SK-N-SH treated with all-trans-retinoic acid at 6 μM for 48 hours (cell line): ENCODE data around the gene GNS.

Source experiments
- ARNTL ChIP-seq: fragments of 450-650 bp; formaldehyde crosslinking; IDR thresholded peaks from 2 replicates; pipeline ENCODE4 v1.5.0; 2020; ENCODE audit warnings: low read depth, mild to moderate bottlenecking, moderate library complexity, borderline replicate concordance
- CSDC2 ChIP-seq: fragments of 250-450 bp; sonication (Bioruptor Pico); IDR thresholded peaks from 2 replicates; pipeline ENCODE4 v1.5.0; 2020; ENCODE audit warnings: mild to moderate bottlenecking, moderate library complexity
- ESRRG ChIP-seq: fragments of 250-450 bp; sonication (Bioruptor Pico); IDR thresholded peaks from 2 replicates; pipeline ENCODE4 v1.6.1; 2021; ENCODE audit warnings: mild to moderate bottlenecking
- OSR1 ChIP-seq: fragments of 250-450 bp; sonication (Bioruptor Pico); IDR thresholded peaks from 2 replicates; pipeline ENCODE4 v1.8.0; 2022; ENCODE audit warnings: moderate library complexity, mild to moderate bottlenecking, inconsistent platforms
- RARB ChIP-seq: fragments of 250-450 bp; sonication (Bioruptor Pico); IDR thresholded peaks from 2 replicates; pipeline ENCODE4 v1.8.0; 2021; ENCODE audit warnings: mild to moderate bottlenecking, moderate library complexity
- SNAI2 ChIP-seq: fragments of 250-450 bp; sonication (Bioruptor Pico); IDR thresholded peaks from 2 replicates; pipeline ENCODE4 v1.5.0; 2020; ENCODE audit warnings: mild to moderate bottlenecking, moderate library complexity
- TCF4 ChIP-seq: fragments of 250-450 bp; sonication (Bioruptor Pico); IDR thresholded peaks from 2 replicates; pipeline ENCODE4 v1.8.0; 2021; ENCODE audit warnings: mild to moderate bottlenecking, moderate library complexity, borderline replicate concordance
- TOX ChIP-seq: fragments of 250-450 bp; sonication (Bioruptor Pico); IDR thresholded peaks from 2 replicates; pipeline ENCODE4 v1.8.0; 2021; ENCODE audit warnings: mild to moderate bottlenecking, moderate library complexity, borderline replicate concordance
- ZC3H10 ChIP-seq: fragments of 250-450 bp; sonication (Bioruptor Pico); IDR thresholded peaks from 2 replicates; pipeline ENCODE4 v1.5.1; 2021; ENCODE audit warnings: mild to moderate bottlenecking, moderate library complexity
- ZFP3 ChIP-seq: fragments of 250-450 bp; sonication (Bioruptor Pico); IDR thresholded peaks from 2 replicates; pipeline ENCODE4 v1.5.0; 2020; ENCODE audit warnings: mild to moderate bottlenecking, moderate library complexity
- TF ChIP-seq, protein P1 (sequence below): fragments of 250-450 bp; sonication (Bioruptor Pico); IDR thresholded peaks from 2 replicates; pipeline ENCODE4 v1.8.0; 2021; ENCODE audit warnings: low read depth, mild to moderate bottlenecking, moderate library complexity, borderline replicate concordance
- TF ChIP-seq, protein P2 (sequence below): fragments of 250-450 bp; sonication (Bioruptor Pico); IDR thresholded peaks from 2 replicates; pipeline ENCODE4 v1.5.1; 2021; ENCODE audit warnings: mild to moderate bottlenecking, moderate library complexity
- TF ChIP-seq, protein P3 (sequence below): fragments of 250-450 bp; sonication (Bioruptor Pico); IDR thresholded peaks from 2 replicates; pipeline ENCODE4 v1.8.0; 2020; ENCODE audit warnings: mild to moderate bottlenecking, moderate library complexity, borderline replicate concordance
- TF ChIP-seq, protein P4 (sequence below): fragments of 250-450 bp; sonication (Bioruptor Pico); IDR thresholded peaks from 2 replicates; pipeline ENCODE4 v1.5.0; 2020; ENCODE audit warnings: mild to moderate bottlenecking, moderate library complexity

DNA sequence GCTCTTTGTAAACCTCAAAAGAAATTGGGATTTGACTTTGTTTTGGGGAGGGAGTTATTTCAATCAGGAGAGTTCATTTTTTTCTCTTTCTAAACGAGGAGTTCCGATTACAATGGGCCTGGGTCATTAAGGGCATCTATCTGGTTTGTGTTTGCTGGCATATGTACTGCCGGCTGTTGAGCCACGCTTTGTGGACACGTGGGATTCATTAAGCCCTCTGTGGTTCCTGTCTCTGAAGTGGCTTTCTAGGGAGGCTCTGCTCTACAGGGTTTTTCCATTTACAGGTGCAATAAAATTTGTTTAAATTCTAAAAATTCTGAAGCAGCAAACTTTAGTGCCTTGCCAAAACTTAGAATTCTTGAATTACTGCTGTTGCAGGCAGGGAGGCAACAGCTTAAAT lies 57.9 kb downstream of the GNS start:
- TF ChIP-seq, protein P1, sequence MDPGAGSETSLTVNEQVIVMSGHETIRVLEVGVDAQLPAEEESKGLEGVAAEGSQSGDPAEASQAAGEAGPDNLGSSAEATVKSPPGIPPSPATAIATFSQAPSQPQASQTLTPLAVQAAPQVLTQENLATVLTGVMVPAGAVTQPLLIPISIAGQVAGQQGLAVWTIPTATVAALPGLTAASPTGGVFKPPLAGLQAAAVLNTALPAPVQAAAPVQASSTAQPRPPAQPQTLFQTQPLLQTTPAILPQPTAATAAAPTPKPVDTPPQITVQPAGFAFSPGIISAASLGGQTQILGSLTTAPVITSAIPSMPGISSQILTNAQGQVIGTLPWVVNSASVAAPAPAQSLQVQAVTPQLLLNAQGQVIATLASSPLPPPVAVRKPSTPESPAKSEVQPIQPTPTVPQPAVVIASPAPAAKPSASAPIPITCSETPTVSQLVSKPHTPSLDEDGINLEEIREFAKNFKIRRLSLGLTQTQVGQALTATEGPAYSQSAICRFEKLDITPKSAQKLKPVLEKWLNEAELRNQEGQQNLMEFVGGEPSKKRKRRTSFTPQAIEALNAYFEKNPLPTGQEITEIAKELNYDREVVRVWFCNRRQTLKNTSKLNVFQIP (CRISPR knock-in tag): no peak
- TF ChIP-seq ARNTL (CRISPR knock-in tag) (no peak), ZFP3 (CRISPR knock-in tag) (no peak), TCF4 (peak; percentile 55; the same call in 1 of the 2 replicates), OSR1 (CRISPR knock-in tag) (no peak), ESRRG (CRISPR knock-in tag) (no peak), TOX (no peak), CSDC2 (CRISPR knock-in tag) (no peak), SNAI2 (CRISPR knock-in tag) (no peak), ZC3H10 (no peak), RARB (CRISPR knock-in tag) (no peak)
- TF ChIP-seq, protein P2, sequence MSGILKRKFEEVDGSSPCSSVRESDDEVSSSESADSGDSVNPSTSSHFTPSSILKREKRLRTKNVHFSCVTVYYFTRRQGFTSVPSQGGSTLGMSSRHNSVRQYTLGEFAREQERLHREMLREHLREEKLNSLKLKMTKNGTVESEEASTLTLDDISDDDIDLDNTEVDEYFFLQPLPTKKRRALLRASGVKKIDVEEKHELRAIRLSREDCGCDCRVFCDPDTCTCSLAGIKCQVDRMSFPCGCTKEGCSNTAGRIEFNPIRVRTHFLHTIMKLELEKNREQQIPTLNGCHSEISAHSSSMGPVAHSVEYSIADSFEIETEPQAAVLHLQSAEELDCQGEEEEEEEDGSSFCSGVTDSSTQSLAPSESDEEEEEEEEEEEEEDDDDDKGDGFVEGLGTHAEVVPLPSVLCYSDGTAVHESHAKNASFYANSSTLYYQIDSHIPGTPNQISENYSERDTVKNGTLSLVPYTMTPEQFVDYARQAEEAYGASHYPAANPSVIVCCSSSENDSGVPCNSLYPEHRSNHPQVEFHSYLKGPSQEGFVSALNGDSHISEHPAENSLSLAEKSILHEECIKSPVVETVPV (CRISPR knock-in tag): no peak
- TF ChIP-seq, protein P3, sequence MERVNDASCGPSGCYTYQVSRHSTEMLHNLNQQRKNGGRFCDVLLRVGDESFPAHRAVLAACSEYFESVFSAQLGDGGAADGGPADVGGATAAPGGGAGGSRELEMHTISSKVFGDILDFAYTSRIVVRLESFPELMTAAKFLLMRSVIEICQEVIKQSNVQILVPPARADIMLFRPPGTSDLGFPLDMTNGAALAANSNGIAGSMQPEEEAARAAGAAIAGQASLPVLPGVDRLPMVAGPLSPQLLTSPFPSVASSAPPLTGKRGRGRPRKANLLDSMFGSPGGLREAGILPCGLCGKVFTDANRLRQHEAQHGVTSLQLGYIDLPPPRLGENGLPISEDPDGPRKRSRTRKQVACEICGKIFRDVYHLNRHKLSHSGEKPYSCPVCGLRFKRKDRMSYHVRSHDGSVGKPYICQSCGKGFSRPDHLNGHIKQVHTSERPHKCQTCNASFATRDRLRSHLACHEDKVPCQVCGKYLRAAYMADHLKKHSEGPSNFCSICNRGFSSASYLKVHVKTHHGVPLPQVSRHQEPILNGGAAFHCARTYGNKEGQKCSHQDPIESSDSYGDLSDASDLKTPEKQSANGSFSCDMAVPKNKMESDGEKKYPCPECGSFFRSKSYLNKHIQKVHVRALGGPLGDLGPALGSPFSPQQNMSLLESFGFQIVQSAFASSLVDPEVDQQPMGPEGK (CRISPR knock-in tag): no peak
- TF ChIP-seq, protein P4, sequence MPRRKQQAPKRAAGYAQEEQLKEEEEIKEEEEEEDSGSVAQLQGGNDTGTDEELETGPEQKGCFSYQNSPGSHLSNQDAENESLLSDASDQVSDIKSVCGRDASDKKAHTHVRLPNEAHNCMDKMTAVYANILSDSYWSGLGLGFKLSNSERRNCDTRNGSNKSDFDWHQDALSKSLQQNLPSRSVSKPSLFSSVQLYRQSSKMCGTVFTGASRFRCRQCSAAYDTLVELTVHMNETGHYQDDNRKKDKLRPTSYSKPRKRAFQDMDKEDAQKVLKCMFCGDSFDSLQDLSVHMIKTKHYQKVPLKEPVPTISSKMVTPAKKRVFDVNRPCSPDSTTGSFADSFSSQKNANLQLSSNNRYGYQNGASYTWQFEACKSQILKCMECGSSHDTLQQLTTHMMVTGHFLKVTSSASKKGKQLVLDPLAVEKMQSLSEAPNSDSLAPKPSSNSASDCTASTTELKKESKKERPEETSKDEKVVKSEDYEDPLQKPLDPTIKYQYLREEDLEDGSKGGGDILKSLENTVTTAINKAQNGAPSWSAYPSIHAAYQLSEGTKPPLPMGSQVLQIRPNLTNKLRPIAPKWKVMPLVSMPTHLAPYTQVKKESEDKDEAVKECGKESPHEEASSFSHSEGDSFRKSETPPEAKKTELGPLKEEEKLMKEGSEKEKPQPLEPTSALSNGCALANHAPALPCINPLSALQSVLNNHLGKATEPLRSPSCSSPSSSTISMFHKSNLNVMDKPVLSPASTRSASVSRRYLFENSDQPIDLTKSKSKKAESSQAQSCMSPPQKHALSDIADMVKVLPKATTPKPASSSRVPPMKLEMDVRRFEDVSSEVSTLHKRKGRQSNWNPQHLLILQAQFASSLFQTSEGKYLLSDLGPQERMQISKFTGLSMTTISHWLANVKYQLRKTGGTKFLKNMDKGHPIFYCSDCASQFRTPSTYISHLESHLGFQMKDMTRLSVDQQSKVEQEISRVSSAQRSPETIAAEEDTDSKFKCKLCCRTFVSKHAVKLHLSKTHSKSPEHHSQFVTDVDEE: no peak
